Measurements from ENCODE around the gene HSD17B13. TPM values are rescaled to one million over a fixed set of nuclear protein-coding genes. Genes with fewer than 3 reads are reported as not detected.

The HSD17B13 gene
- total and polyA plus RNA-seq, 2 experiments from 2014 or later = 0.15 TPM; not detected in 1

GRCh38 chr4:87275311-87275710, 47.4 kb downstream of the HSD17B13 start (continued):
- TF ChIP-seq CTCF (conservative IDR thresholded peaks at IDR 0.05; ENCODE audit: low read depth in 2 of 2) (no peak), ZNF462 (CRISPR knock-in tag; IDR thresholded peaks at IDR 0.05) (no peak), ZNF331 (CRISPR knock-in tag; IDR thresholded peaks at IDR 0.05; ENCODE audit: low read depth) (no peak), EZH2phosphoT487 (IDR thresholded peaks at IDR 0.05; ENCODE audit: unreplicated experiment) (no peak)

- Mint-ChIP-seq H3K27me3 (ENCODE audit: insufficient read depth, low read depth, poor library complexity) (peaks cover 3% of the 10 kb centered on the region), H3K9me3 (no peaks in the 10 kb centered on the region; the same call in 2 of the 3 replicates), H3K27ac (no peak overlapping the region), H3K4me1 (peaks cover 3% of the 10 kb centered on the region; the same call in 2 of the 3 replicates), H3K36me3 (ENCODE audit: low read depth) (no peaks in the 10 kb centered on the region), H3K4me3 (no peak overlapping the region)
- Histone ChIP-seq H3K27ac (ENCODE audit: low read depth) (no peak overlapping the region), H3K4me2 (no peak overlapping the region), H3K4me1 (ENCODE audit: insufficient read depth) (no peaks in the 10 kb centered on the region; the same call in 1 of the 2 replicates), H2AFZ (no peak overlapping the region), H3K79me2 (replicated peaks; ENCODE audit: insufficient read depth) (no peaks in the 10 kb centered on the region), H3K9me2 (ENCODE audit: insufficient read depth) (peaks cover 3% of the 10 kb centered on the region; the same call in 1 of the 2 replicates), H3K4me3 (no peak overlapping the region), H3K36me3 (ENCODE audit: insufficient read depth) (no peaks in the 10 kb centered on the region), H3F3A (replicated peaks; ENCODE audit: low read depth) (no peaks in the 10 kb centered on the region), H4K20me1 (replicated peaks; ENCODE audit: insufficient read depth) (no peaks in the 10 kb centered on the region), H3K27me3 (ENCODE audit: insufficient read depth) (no peaks in the 10 kb centered on the region)
- ATAC-seq (no peak), DNase-seq (ENCODE audit: low spot score) (no peak)
- TF ChIP-seq ETS1 (IDR thresholded peaks at IDR 0.05) = no peak
- TF ChIP-seq REST (IDR thresholded peaks at IDR 0.05; ENCODE audit: unreplicated experiment) = no peak
- no peak for TF ChIP-seq NANOG (IDR thresholded peaks at IDR 0.05; ENCODE audit: borderline replicate concordance)
- TF ChIP-seq EZH2 (IDR thresholded peaks at IDR 0.05; ENCODE audit: low read depth, unreplicated experiment) = no peak
- TF ChIP-seq JUNB (IDR thresholded peaks at IDR 0.05; ENCODE audit: unreplicated experiment) = no peak
- TF ChIP-seq STAT1 (IDR thresholded peaks at IDR 0.05; ENCODE audit: unreplicated experiment) = no peak
- TF ChIP-seq POLR2AphosphoS5 (IDR thresholded peaks at IDR 0.05; ENCODE audit: low read depth) = no peak
- TF ChIP-seq ZNF114 (CRISPR knock-in tag; IDR thresholded peaks at IDR 0.05) = no peak
- TF ChIP-seq CREB1 (CRISPR knock-in tag; IDR thresholded peaks at IDR 0.05; ENCODE audit: low read depth) = no peak
These were observed 47.9 kb downstream of the HSD17B13 start for GRCh38 chr4:87274803-87275202.
